Measurements from ENCODE around the gene FKBP1B.
"Not testable (repeated sequence)": the region's sequence is repeated elsewhere in the genome, so short reads cannot be mapped to it uniquely, and the experiment has no call there.

The FKBP1B gene

GRCh38 chr2:24049485-24050021 is at the start of gene FKBP1B:
TSS of gene FKBP1B (plus strand) at chr2:24049741. CDS start at chr2:24049850, 109 bp downstream.
- peak; percentile 49 for DNase-seq

GRCh38 chr2:24007693-24008092 is 41.8 kb upstream of the FKBP1B start:
- no peak for DNase-seq

GRCh38 chr2:24008672-24009366 is 40.7 kb upstream of the FKBP1B start:
- no peak for DNase-seq

GRCh38 chr2:24009367-24009679 is 40.2 kb upstream of the FKBP1B start:
- DNase-seq = no peak

GRCh38 chr2:24009680-24010476 is 39.7 kb upstream of the FKBP1B start, which contains the start of gene MFSD2B:
TSS of gene MFSD2B (plus strand) at chr2:24010085. CDS start at chr2:24010097, 12 bp downstream.
- no peak for DNase-seq

GRCh38 chr2:24010477-24011249 is 38.9 kb upstream of the FKBP1B start:
- no peak for DNase-seq

GRCh38 chr2:24011250-24012104 is 38.1 kb upstream of the FKBP1B start:
- no peak for DNase-seq

- DNase-seq = no peak
Measured at GRCh38 chr2:24012521-24013188, 36.9 kb upstream of the FKBP1B start.

GRCh38 chr2:24014902-24015301 is 34.6 kb upstream of the FKBP1B start:
- not testable (repeated sequence) for DNase-seq

- no peak for DNase-seq
Measured at GRCh38 chr2:24015562-24016375, 33.8 kb upstream of the FKBP1B start.

- DNase-seq = no peak
Measured at GRCh38 chr2:24016376-24016761, 33.2 kb upstream of the FKBP1B start.

GRCh38 chr2:24016853-24017703 is 32.5 kb upstream of the FKBP1B start:
- no peak for DNase-seq

GRCh38 chr2:24017711-24018110 is 31.8 kb upstream of the FKBP1B start:
- DNase-seq = no peak

- no peak for DNase-seq
Measured at GRCh38 chr2:24018241-24018640, 31.3 kb upstream of the FKBP1B start.

GRCh38 chr2:24019729-24020128 is 29.8 kb upstream of the FKBP1B start:
- no peak for DNase-seq

- no peak for DNase-seq
Measured at GRCh38 chr2:24020244-24020643, 29.3 kb upstream of the FKBP1B start.

- no peak for DNase-seq
Measured at GRCh38 chr2:24021122-24021998, 28.2 kb upstream of the FKBP1B start.

GRCh38 chr2:24022324-24022974 is 27.1 kb upstream of the FKBP1B start:
- no peak for DNase-seq

Measured in CD4-positive, alpha-beta T cell treated with Interleukin-15 for 1 hour (primary cell).